Measurements from ENCODE around the gene AMDHD2.

AMDHD2 gene

DNA sequence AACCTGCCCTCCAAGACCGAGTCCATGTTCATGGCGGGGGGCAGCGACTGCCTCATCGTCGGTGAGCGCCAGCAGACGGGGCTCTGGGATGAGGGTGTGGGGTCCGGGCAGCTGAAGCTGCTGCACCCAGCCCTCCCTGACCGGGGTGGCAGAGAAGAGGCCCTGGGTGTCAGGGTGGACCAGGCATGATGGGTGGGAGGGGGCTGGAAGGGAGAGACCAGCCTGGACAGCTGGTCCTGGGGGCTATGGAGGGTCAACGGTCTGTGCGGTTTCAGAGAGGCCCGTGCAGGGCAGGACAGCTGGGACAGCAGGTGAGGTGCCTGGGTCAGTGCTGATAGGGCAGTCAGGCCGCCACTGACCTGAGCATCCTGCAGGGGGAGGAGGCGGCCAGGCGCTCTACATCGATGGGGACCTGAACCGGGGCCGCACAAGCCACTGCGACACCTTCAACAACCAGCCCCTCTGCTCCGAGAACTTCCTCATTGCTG is 19.7 kb upstream of the AMDHD2 start:
- DNase-seq, result no peak

DNA sequence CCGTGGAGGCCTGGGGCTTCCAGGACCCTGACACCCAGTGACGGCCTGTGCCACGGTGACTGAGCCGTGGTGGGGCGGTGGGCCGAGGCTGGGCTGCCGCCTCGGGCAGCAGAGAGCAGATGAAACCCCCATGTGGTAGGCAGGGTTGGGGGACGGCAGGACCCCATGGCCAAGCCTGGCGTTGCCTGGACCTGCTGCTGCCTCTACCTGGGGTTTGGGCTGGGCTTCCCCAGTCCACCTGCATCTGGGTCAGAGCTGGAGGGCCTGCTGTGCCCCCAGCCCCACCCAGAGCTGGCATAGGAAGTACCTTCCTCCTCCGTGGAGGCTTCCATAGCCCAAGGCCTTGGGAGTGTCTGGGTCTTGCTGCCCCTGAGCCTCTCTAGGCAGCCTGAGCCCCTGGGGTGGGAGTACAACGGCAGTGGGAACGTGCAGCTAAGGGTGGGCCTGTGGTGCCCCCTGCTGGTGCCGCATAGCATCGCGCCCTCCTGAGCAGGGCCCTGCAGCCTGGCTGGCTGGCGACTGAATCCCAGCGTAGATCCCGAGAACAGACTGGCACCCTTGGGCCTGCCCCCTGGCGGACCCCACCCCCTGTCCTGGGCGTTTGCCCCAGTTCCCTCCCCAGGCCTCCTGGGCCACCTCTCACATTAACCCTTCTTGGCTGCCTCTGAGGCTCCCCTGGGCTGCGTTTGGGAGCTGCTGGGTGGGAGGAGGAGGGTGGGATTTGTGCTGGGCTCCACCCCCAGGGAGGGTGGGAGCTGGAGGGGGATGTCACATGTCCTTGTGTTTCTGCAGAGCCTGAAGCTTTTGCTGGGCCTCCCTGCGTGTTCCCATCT is 19.0 kb upstream of the AMDHD2 start:
- DNase-seq, result peak; percentile 1

DNA sequence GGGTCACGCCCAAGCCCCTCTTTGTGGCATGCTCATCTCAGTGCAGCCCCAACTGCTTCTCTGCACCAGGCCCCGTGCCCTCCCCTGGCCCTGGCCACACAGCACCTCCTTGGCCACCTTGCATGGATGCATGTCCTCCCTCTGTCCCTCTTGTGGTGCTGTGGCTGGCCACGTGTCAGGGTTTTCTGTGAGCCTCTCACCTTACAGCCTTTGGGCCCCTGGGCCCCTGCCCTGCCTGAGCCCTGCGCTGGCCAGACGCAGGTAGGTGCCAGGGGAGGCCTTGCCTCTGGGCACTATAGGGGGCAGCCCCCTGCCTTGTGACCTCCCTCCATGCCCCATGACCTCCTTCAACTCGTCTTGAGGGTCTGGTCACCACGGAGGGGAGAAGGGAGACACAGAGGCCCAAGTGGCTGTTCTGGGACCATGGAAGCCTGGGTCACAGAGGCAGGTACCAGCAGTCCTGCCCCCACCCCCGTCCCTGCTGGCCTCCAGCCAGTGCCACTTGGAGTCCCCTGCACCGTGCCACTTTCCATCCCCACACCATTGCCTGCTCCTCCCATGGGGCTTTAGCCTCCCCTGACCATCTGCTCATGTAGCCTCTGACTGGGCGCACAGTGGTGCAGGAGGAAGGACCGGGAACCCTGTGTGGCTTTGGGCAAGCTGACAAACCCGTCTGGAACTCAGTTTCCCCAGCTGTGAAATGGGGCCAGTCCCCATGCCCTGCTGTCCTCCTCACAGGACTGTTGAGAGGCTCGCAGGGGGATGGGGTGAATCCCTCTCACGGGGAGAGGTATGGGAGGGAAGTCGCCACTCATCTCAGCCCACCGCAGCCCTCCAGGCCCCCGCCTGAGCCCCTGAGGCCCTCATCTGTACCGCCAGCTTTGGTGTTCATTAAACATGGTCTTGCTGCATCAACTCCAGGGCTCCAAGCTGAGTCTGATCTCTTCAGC is 17.9 kb upstream of the AMDHD2 start:
- no peak for DNase-seq

DNA sequence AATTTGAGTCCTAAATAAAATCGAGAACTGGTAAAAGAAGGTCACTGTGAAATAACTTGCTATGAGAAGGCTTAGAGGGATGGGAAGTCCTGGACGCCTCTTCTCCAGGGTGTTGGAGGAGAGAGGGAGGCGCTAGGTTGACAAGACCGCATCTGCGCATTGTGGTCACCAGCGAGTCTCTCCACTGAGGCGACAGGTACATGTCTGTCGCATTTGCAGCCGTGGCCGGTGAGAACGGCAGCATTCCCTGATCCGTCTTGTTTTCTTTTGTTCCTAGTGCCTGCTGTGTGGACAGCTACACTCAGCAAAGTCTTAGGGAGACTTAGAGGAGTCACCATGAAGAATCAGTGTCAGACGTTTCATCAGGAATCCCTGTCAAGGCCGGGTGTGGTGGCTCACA is 14.5 kb upstream of the AMDHD2 start:
- DNase-seq, result no peak

DNA sequence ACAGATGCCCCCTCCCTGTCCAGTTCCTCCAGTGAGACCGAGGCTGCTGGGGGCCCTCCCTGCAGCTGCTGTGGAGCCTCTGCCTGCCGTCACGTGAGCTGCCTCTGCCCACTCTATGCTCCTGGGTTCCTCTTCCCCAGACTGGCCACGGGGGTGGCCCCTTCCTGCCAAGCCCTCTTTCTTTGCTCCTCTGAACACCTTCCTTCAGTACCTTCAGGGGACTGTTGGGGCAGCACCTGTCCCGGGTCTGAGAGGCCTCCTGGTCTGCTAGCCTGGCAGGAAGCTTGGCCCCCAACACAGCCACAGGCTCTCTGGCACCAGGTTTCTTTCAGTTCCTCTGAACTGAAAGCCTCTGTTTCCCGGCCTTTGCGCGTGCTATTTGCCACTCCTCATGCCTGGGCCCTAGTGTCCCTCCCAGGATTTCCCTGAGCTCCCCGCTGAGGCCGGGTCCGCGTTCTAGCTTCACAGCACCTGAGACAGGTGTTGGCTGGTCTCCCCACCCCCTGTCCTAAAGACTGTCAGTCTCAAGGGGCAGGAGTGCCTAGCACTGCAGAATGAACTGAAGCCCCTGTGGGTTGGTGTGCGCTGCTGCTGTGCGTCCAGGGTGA is 13.0 kb upstream of the AMDHD2 start:
- DNase-seq, result no peak

DNA sequence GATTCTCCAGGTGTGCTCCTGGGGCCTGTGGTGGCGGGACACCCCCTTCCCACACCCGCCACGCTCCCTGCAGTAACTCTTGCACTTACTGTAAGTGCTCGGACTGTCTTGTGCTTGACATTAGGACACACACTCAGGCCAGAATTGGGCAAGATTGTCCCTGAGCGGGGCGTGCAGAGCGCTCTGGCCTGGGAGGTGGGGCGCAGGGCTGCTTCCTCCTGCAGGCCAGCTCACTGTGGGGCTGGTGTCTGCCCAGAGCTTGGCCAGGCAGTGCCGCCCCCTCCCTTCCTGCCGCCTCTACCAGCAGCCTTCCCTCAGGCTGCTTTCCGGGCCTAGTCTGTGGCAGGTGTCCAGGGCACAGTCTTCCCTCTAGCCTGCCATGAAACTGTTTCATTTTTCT is 12.5 kb upstream of the AMDHD2 start:
- no peak for DNase-seq

DNA sequence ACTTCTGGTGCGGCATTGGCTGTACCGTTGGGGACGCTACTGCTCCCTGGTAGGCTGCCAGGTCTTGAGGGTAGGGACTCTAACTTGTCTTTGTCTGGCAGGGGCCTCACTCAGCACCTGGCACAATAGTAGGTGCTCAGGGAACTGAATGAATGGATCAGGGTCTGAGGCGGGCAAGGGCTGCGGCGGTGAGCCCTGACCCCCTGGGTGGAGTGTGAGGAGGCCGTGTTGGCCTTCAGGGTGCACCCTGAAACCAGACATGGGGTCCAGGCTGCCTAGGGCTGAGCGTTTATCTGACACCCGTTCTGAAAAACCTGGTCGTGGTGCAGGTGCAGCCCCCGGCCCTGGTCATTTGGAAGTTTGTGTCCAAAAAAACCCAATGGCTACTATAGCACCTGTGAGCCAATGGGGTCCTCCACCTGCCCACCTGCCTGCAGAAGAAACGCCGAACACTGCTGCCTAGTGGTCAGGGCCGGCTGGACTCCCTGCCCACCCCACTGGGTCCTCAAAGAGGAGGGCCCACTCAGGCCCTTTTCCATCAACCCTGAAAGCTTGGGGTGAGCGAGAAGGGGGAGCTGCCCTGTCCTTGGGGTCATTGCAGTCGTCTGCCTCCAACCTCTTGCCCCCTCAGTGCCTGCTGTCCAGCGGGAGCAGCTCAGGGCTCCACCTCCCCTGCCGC is 11.3 kb upstream of the AMDHD2 start:
- DNase-seq, result no peak

DNA sequence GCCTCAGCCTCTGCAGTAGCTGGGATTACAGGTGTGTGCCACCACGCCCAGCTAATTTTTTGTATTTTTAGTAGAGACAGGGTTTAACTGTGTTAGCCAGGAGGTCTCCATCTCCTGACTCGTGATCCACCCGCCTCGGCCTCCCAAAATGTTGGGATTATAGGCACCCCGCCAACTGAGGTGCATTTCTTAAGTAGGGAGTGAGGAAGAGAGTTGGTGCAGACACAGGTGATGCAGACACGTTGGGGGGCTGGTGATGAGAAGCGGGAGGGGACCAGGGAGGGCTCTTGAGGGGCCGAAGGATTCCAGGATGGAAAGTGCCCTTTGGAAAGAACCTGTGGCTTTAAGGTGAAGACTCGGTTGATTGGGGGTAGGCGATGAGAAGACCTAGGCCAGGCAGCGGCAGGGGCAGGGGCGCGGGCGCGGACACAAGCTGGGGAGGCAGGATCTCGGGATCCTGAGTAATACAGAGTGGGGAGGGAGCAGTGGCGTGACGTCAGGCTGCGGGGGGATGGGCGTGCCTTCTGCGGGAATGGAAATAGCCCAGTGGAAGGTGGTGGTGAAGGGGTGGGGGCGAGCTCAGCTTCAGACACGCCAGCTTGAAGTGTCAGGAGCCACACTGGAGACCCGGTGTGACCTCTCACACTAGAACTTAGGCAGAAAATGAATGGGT is 8.9 kb upstream of the AMDHD2 start:
- no peak for DNase-seq

DNA sequence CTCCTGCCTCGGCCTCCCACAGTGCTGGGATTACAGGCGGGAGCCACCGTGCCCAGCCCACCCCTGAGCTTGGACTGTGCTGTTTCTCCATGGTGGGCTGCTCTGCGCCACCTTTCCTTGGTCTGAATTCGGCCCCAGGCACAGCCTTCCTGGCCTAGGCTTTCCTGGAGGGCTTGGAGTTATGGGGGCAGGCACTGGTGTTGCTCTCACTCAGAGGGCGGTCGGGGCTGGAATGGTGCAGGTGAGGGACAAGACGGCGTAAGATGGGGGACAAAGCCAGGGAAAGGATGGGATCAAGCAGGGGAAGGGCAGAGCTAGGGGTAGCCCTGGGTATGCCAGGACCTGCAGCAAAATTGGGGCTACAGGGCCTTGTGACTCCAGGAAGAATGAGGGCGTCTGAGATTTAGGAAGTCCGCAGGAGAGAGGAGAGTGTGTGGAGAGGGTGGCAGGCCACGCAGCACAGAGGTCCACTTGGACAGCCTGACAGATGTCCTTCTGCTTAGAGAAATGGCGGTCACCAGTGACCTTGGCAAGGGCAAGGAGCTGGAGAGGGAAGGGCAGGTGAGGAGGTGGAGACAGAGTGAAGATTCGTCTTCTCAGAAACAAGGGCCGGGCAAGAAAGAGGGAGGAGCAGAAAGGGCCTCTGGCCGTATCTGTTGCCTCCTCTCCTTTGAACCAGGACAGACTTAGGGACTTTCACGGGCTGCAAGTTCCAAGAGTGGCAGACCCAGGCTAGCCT is 8.0 kb upstream of the AMDHD2 start:
- no peak for DNase-seq

DNA sequence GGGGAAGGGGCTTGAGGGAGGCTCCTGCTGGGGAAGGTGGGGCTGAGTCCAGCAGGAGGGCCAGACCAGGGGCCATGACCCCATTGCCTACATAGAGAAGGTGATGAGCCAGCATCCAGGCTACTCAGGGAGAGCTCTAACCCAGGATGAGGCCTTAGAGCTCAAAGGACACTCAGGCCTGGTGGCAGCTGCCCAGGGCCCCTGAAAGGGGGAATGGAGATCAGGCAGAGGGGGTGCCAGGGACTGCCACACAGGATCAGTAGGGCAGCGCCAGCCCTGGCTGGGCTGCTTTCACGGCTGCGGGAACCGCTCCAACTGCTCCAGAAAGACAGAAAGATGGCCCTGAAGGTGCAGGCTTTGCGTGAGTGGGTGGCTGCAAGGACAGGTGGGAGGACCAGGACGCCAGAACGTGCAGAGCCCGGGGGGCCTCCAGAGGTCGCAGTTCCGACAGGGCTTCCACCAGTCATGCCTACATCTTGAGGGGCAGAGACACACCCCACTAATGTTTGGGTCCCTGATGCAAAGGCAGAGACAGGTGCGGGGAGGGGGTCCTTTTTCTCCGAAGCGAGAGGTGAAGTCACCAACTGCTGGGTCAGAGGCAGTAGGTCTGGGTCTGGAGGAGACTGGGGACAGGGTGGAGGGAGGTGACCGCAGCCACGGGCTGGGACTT is 7.3 kb upstream of the AMDHD2 start:
- no peak for DNase-seq

DNA sequence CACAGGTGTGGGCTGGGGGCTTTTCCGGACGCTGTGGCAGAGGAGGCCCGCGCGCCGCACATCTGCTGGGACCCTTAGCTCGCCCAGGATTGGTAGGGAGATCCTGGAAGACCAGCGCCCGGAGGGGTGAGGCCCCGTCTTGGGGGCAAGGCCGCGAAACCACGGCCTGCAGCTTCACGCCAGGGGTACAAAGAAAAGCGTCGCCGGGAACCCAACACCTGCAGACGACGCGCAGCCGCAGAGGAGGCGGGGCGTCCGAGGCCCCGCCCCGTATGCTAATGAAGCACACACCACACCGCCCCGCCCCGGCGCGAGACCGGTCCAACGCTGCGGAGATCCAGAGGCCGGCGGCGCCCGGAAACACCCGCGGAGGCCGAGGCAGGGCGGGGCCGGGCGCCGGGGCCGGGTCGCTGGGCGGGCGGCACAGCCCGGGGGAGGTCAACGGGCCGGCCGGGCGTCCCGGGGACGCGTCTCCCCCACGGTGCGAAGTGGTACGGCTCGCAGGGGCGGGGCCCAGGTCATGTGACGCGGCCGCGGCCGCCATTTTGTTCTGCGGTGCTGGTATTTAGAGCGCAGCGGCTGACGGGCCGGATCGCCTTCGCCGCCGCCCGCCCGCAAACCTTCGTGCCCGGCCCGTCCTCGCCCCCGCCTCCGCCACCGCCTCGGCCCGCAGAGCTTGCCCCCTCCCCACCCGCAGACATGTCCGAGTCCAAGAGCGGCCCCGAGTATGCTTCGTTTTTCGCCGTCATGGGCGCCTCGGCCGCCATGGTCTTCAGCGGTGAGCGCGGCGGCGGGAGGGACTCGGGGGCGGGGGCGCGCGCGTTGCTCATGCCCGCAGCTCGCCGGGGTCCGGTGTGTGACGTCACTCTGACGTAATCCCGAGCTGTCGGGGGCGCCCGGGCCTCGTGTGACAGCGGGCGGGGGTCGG is 6.5 kb upstream of the AMDHD2 start, which contains the start of gene ATP6V0C:
Gene ATP6V0C (plus strand): TSS at position 548 of the 928 bp plus-strand sequence. CDS start 152 bp downstream, at position 700.
- peak; percentile 81 for DNase-seq

DNA sequence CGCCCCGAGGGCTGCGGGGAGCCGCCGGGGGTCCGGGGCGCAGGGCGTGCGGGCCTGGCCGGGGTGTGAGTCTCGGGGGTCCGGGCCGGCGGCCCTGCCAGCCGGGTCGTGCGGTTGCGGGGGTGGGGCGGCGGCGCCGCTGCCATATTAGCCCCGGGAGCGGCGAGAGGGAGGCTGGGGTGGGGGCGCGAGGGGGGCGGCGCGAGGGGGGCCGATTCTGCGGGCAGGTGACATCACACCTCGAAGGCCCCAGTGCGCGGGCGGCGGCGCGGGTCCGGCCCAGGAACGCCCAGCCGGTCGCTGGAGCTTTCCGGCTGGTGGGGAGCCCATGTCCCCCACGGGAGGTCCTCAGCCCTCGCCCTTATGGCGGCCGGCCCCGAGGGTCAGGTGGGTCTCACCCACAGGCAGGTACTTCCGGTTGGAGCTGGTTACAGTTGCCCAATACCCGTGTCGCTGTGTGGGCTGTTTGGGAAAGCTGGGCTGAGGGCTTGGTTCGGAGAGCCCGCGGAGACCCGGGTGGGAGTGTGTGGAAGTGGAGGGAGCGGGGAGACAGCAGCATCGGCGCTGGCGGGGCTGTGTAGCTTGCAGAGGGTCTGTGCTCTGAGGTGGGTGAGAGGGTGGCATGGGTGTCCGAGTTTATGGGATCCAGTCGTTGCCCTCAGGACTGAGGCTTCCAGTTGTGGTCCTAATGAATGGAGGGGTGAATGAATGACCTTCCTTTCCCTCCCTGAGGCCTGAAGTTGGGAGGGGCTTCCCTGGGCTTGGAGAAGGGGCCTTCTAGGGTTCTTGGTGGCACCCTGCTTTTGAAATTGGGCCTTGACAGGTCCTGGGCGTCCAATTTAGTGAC is 5.6 kb upstream of the AMDHD2 start:
- DNase-seq, result no peak

DNA sequence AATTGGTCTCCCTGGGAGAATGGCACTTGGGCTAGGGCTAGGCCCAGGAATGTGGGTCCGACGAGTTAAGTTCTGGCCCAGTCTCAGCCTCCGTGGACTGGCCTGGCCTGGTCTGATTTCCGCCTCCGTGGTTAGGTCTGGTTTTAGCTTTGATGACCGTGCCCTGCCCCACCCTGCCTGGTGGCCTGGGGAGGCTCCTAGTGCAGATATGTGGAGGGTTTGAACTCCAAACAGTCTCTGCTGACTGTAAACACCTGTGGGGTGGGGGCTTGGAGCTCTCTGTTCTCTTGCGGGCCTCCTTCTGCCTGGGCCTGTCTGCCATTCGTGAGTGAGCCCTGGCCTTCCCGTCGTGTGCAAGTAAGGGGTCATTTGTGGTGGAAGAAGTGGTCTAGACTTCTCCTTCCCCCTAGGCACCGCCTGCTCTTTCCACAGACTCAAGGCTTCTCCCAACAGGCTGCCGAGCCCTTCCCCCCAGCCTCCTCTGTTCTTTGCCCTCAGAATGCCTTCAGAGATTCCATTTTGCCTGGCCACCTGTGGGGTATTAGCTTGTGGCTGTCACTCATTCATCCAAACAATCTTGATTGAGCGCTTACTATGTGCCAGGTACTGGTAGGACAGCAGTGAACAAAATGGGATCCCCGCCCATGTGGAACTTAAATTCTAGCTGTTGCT is 4.9 kb upstream of the AMDHD2 start:
- DNase-seq, result no peak

DNA sequence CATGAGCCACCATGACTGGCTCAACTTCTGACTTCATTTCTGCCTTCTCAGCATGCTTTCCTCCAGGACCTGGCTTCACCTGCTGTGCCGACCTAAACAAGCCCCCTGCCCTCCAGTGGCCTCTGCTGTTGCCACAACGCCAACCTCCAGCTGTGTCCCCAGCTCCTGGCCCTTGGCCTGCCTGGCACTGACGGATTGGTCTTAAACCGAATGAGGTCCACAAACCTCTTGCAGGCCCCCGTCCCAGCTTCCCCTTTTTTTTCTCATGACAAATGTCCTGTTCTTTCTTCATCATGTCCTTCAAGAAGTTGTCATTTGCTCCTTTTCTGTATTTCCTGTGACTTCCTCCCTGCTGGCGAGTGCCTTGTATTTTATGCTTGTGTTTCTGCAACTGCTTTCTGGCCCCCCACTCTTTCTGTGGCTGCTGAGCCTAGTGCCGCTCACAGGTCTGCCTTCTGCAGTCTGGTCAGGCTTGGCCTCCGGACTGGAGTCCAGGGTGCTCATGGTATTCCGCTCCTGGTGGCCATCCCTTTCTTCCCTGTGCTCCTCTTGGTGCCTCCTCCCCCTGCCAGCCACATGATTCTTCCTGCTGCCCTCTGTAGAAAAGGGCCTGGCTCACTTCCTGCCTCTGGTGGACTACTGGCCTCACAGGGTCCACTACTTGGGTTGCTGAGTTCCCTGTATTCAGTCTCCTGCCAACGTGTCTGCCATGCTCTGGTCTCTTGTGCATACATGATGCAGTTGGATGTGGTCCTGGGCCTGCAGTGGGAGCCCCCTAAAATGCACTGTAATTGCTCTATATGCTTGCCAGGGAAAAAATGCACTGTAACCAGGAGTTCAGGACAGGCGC is 3.6 kb upstream of the AMDHD2 start:
- no peak for DNase-seq

DNA sequence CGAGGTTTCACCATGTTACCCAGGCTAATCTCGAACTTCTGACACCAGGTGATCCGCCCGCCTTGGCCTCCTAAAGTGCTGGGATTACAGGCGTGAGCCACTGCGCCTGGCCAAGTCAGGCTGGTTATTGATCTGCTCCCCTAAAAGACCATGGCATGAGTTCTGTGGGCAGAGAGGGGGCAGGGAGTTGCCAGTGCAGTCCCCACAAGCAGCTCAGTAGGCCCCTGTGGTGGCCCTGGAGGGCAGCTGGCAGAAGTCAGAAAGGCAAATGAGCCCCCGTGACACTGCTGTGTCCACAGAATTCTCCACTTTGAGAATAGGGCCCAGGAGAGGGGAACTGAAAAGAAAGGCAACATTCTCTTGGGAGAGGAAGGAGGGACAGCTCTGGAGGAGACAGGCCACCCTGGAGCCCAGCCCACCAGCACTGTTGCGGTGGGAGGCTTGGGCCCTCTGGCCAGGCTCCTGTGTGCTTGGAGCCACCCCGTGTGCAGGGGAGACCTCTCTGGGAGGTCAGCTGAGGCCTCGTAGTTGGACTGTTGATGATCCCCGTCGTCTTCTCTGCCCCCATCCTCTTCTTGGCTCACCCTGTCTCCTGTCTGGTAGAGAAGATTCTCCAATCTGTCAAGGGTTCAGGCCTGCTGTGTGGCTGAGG is 2.1 kb upstream of the AMDHD2 start:
- no peak for DNase-seq

Data from NCI-H774 (cell line).